GM12892 (cell line): ENCODE measurements around the gene CYP2S1.

Source experiments
- POLR2A ChIP-seq: IDR thresholded peaks from 2 replicates; pipeline ENCODE4 v1.6.1; 2011; ENCODE audit warnings: low read depth, low read length, control low read depth
- TAF1 ChIP-seq: IDR thresholded peaks from 2 replicates; pipeline ENCODE4 v1.6.1; 2011; ENCODE audit warnings: low read depth, mild to moderate bottlenecking, control low read depth, low read length, borderline replicate concordance

DNA sequence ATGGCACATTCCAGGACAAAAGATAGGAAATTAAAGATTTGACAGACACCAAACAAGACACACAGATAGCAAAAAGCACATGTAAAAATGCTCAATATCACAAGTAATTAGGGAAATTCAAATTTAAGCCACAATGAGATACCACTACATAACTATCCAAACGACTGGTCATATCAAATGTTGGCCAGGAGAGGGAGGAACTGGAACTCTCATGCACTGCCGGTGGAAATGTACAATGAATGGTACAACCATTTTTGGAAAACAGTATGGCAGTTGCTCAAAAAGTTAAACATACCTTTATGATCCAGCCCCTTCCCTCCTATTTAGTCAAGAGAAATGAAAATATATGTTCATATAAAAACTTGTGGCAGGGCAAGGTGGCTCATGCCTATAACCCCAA is 36.8 kb upstream of the CYP2S1 start:
- TF ChIP-seq POLR2A (no peak), TAF1 (no peak)
